GM23338 (cell line): ENCODE results near the gene YPEL2. TPM values are rescaled to one million over a fixed set of nuclear protein-coding genes. Genes with fewer than 3 reads are reported as not detected.

Experiments used
- ATAC-seq: fragments of 200-7000 bp; cut with Tn5 transposase; 3 replicates; pipeline ENCODE4 v1.9.1; 2020
- DNase-seq: peaks from one replicate; pipeline ENCODE4 v3.0.0-alpha.2; 2015; ENCODE audit warnings: low spot score
- H2AFZ ChIP-seq: fragments of 200-600 bp; sonication (generic); 2 replicates; pipeline ENCODE4 v1.8.0; 2016; ENCODE audit warnings: antibody characterized with exemption, mild to moderate bottlenecking, moderate library complexity
- H3F3A ChIP-seq: fragments of 200-600 bp; sonication (generic); replicated peaks from 2 replicates; pipeline ENCODE4 v1.8.0; 2017; ENCODE audit warnings: antibody characterized with exemption, mixed run types, low read depth
- H3K27ac ChIP-seq: fragments of 200-600 bp; sonication (generic); 2 replicates; pipeline ENCODE4 v1.6.1; 2016; ENCODE audit warnings: low read depth
- H3K27me3 ChIP-seq: fragments of 200-600 bp; sonication (generic); 2 replicates; pipeline ENCODE4 v1.8.0; 2016; ENCODE audit warnings: mild to moderate bottlenecking, mixed run types, moderate library complexity; ENCODE audit not compliant: insufficient read depth
- H3K36me3 ChIP-seq: fragments of 200-600 bp; sonication (generic); 2 replicates; pipeline ENCODE4 v1.8.0; 2016; ENCODE audit warnings: mild to moderate bottlenecking; ENCODE audit not compliant: insufficient read depth
- H3K4me1 ChIP-seq: fragments of 200-600 bp; sonication (generic); 2 replicates; pipeline ENCODE4 v1.8.0; 2016; ENCODE audit warnings: mild to moderate bottlenecking, moderate library complexity; ENCODE audit not compliant: insufficient read depth
- H3K4me2 ChIP-seq: fragments of 200-600 bp; sonication (generic); 2 replicates; pipeline ENCODE4 v1.7.1; 2017; ENCODE audit warnings: mixed run types
- H3K4me3 ChIP-seq: fragments of 200-600 bp; sonication (generic); 2 replicates; pipeline ENCODE4 v1.6.1; 2016; ENCODE audit warnings: mixed run types
- H3K79me2 ChIP-seq: fragments of 200-600 bp; sonication (generic); replicated peaks from 2 replicates; pipeline ENCODE4 v1.8.0; 2017; ENCODE audit warnings: mild to moderate bottlenecking; ENCODE audit not compliant: insufficient read depth
- H3K9me2 ChIP-seq: fragments of 200-600 bp; sonication (generic); 2 replicates; pipeline ENCODE4 v1.8.0; 2017; ENCODE audit not compliant: insufficient read depth
- H4K20me1 ChIP-seq: fragments of 200-600 bp; sonication (generic); replicated peaks from 2 replicates; pipeline ENCODE4 v1.8.0; 2017; ENCODE audit warnings: mild to moderate bottlenecking; ENCODE audit not compliant: insufficient read depth
- H3K27ac Mint-ChIP-seq: 2 replicates; pipeline ENCODE4 v1.8.0; 2020; ENCODE audit warnings: inconsistent platforms, mild to moderate bottlenecking, moderate library complexity, mixed read lengths
- H3K27me3 Mint-ChIP-seq: 3 replicates; pipeline ENCODE4 v1.8.0; 2022; ENCODE audit warnings: low read depth, mild to moderate bottlenecking, moderate library complexity, mixed read lengths, inconsistent platforms; ENCODE audit not compliant: insufficient read depth, poor library complexity
- H3K36me3 Mint-ChIP-seq: 3 replicates; pipeline ENCODE4 v1.8.0; 2021; ENCODE audit warnings: low read depth, mild to moderate bottlenecking, inconsistent platforms, moderate library complexity, mixed read lengths
- H3K4me1 Mint-ChIP-seq: 3 replicates; pipeline ENCODE4 v1.8.0; 2020; ENCODE audit warnings: mild to moderate bottlenecking, inconsistent platforms, mixed read lengths
- H3K4me3 Mint-ChIP-seq: 3 replicates; pipeline ENCODE4 v1.8.0; 2021; ENCODE audit warnings: moderate library complexity, mild to moderate bottlenecking, inconsistent platforms, mixed read lengths
- H3K9me3 Mint-ChIP-seq: 3 replicates; pipeline ENCODE4 v1.8.0; 2020; ENCODE audit warnings: moderate library complexity, mild to moderate bottlenecking, inconsistent platforms, mixed read lengths
- CREB1 ChIP-seq: fragments of 250-450 bp; sonication (Bioruptor Pico); IDR thresholded peaks from 2 replicates; pipeline ENCODE4 v1.5.0; 2020; ENCODE audit warnings: low read depth, mild to moderate bottlenecking, moderate library complexity
- EZH2 ChIP-seq: fragments of 200-600 bp; sonication (generic); IDR thresholded peaks from one replicate; pipeline ENCODE4 v1.8.0; 2017; ENCODE audit warnings: antibody characterized with exemption, mild to moderate bottlenecking, low read depth; ENCODE audit not compliant: unreplicated experiment
- JUNB ChIP-seq: IDR thresholded peaks from one replicate; pipeline ENCODE4 v1.6.1; 2016; ENCODE audit warnings: antibody characterized with exemption; ENCODE audit not compliant: unreplicated experiment
- STAT1 ChIP-seq: IDR thresholded peaks from one replicate; pipeline ENCODE4 v1.6.1; 2016; ENCODE audit warnings: antibody characterized with exemption; ENCODE audit not compliant: unreplicated experiment
- ZNF331 ChIP-seq: fragments of 250-450 bp; sonication (Bioruptor Pico); IDR thresholded peaks from 2 replicates; pipeline ENCODE4 v1.5.0; 2020; ENCODE audit warnings: low read depth, mild to moderate bottlenecking, moderate library complexity
- polyA plus RNA-seq: library from polyadenylated mRNA; unstranded; fragments of >200 nt; fragmentation: Nextera tagmentation; extraction: Ambion mirVana; gene quantifications from 2 replicates; pipeline ENCODE4 v1.2.1, GENCODE V29; 2016
- total RNA-seq: library from RNA; depleted of rRNA; stranded (reverse); fragments of >200 nt; shearing (Covaris generic); gene quantifications from 2 replicates; pipeline ENCODE4 v1.2.3, GENCODE V29; 2014
- TF ChIP-seq, protein P1 (sequence below): IDR thresholded peaks from one replicate; pipeline ENCODE4 v1.6.1; 2018; ENCODE audit warnings: antibody characterized with exemption; ENCODE audit not compliant: unreplicated experiment
- TF ChIP-seq, protein P2 (sequence below): IDR thresholded peaks from 2 replicates; pipeline ENCODE4 v1.6.1; 2016; ENCODE audit warnings: antibody characterized with exemption
- TF ChIP-seq, protein P3 (sequence below), 2 experiments: fragments of 200-600 bp in 1 of 2; sonication (generic) in 1 of 2; conservative IDR thresholded peaks; 2 replicates each; pipeline versions ENCODE4 v1.5.1 to v1.6.1; 2016 to 2017; ENCODE audit warnings: antibody characterized with exemption in 2 of 2, low read depth in 2 of 2, mild to moderate bottlenecking in 2 of 2, moderate library complexity in 1 of 2

The YPEL2 gene
- total and polyA plus RNA-seq, 2 experiments from 2014 or later, result 4.1 to 5.2 TPM

GRCh38 chr17:59357929-59358328 lies 26.5 kb downstream of the YPEL2 start (continued):
- TF ChIP-seq, protein P1, sequence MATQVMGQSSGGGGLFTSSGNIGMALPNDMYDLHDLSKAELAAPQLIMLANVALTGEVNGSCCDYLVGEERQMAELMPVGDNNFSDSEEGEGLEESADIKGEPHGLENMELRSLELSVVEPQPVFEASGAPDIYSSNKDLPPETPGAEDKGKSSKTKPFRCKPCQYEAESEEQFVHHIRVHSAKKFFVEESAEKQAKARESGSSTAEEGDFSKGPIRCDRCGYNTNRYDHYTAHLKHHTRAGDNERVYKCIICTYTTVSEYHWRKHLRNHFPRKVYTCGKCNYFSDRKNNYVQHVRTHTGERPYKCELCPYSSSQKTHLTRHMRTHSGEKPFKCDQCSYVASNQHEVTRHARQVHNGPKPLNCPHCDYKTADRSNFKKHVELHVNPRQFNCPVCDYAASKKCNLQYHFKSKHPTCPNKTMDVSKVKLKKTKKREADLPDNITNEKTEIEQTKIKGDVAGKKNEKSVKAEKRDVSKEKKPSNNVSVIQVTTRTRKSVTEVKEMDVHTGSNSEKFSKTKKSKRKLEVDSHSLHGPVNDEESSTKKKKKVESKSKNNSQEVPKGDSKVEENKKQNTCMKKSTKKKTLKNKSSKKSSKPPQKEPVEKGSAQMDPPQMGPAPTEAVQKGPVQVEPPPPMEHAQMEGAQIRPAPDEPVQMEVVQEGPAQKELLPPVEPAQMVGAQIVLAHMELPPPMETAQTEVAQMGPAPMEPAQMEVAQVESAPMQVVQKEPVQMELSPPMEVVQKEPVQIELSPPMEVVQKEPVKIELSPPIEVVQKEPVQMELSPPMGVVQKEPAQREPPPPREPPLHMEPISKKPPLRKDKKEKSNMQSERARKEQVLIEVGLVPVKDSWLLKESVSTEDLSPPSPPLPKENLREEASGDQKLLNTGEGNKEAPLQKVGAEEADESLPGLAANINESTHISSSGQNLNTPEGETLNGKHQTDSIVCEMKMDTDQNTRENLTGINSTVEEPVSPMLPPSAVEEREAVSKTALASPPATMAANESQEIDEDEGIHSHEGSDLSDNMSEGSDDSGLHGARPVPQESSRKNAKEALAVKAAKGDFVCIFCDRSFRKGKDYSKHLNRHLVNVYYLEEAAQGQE, result no peak

DNA sequence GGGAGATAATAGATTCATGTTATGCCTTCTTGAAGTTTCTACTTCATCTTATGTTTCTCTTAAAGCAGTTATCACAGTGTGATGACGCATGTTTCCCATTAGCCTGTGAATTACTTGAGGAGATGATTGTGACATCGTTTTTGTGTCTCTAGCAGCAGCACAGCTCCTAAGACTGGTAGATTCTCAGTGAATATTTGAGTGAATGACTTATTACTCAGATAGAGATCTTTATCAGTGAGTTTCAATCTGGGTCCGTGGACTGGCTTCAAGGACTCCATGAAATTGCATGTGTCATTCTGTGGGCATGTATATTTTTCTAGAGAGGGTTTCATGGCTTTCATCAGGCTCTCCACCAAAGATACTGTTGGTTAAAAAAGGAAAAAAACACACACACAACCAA lies 29.9 kb downstream of the YPEL2 start:
- no peak overlapping the region for H3K4me2 ChIP-seq
- no peak overlapping the region for H3K27ac ChIP-seq

GRCh38 chr17:59361916-59362810 lies 30.7 kb downstream of the YPEL2 start:
- no peak overlapping the region for H2AFZ ChIP-seq
- Mint-ChIP-seq H3K9me3 (no peaks in the 10 kb centered on the region), H3K27ac (no peak overlapping the region), H3K36me3 (no peaks in the 10 kb centered on the region), H3K4me3 (no peak overlapping the region), H3K27me3 (peaks cover 6% of the 10 kb centered on the region), H3K4me1 (peaks cover 43% of the 10 kb centered on the region)
- DNase-seq (no peak), ATAC-seq (no peak)
- H3K4me1 ChIP-seq, result peaks cover 21% of the 10 kb centered on the region
- H3K4me2 ChIP-seq, result no peak overlapping the region
- H3K27ac ChIP-seq, result no peak overlapping the region
- H4K20me1 ChIP-seq, result no peaks in the 10 kb centered on the region
- H3K27me3 ChIP-seq, result no peaks in the 10 kb centered on the region
- H3K9me2 ChIP-seq, result no peaks in the 10 kb centered on the region
- no peaks in the 10 kb centered on the region for H3K79me2 ChIP-seq
- 0 out of 2 replicates have a peak, but pooled peaks cover 12% of the 10 kb centered on the region for H3F3A ChIP-seq
- H3K36me3 ChIP-seq, result no peaks in the 10 kb centered on the region
- no peak overlapping the region for H3K4me3 ChIP-seq
- TF ChIP-seq EZH2 (no peak), ZNF331 (CRISPR knock-in tag) (no peak), CREB1 (CRISPR knock-in tag) (no peak), JUNB (no peak), STAT1 (no peak)
- TF ChIP-seq, protein P1, result no peak
- TF ChIP-seq, protein P2, sequence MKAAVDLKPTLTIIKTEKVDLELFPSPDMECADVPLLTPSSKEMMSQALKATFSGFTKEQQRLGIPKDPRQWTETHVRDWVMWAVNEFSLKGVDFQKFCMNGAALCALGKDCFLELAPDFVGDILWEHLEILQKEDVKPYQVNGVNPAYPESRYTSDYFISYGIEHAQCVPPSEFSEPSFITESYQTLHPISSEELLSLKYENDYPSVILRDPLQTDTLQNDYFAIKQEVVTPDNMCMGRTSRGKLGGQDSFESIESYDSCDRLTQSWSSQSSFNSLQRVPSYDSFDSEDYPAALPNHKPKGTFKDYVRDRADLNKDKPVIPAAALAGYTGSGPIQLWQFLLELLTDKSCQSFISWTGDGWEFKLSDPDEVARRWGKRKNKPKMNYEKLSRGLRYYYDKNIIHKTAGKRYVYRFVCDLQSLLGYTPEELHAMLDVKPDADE, result no peak

More for the DNA sequence above, 29.9 kb downstream of the YPEL2 start:
- H4K20me1 ChIP-seq, result no peaks in the 10 kb centered on the region
- no peak for DNase-seq
- Mint-ChIP-seq H3K4me3 (no peak overlapping the region), H3K27ac (no peak overlapping the region), H3K27me3 (peaks cover 6% of the 10 kb centered on the region), H3K9me3 (no peaks in the 10 kb centered on the region), H3K36me3 (peaks cover 7% of the 10 kb centered on the region; the same call in 2 of the 3 replicates), H3K4me1 (peaks cover 35% of the 10 kb centered on the region)
- no peak for ATAC-seq
- no peaks in the 10 kb centered on the region for H3K27me3 ChIP-seq
- no peak overlapping the region for H3K4me3 ChIP-seq
- H2AFZ ChIP-seq, result no peak overlapping the region
- H3F3A ChIP-seq, result 0 out of 2 replicates have a peak, but pooled peaks cover 12% of the 10 kb centered on the region
- H3K79me2 ChIP-seq, result no peaks in the 10 kb centered on the region
- no peak for TF ChIP-seq EZH2
- TF ChIP-seq, protein P3, sequence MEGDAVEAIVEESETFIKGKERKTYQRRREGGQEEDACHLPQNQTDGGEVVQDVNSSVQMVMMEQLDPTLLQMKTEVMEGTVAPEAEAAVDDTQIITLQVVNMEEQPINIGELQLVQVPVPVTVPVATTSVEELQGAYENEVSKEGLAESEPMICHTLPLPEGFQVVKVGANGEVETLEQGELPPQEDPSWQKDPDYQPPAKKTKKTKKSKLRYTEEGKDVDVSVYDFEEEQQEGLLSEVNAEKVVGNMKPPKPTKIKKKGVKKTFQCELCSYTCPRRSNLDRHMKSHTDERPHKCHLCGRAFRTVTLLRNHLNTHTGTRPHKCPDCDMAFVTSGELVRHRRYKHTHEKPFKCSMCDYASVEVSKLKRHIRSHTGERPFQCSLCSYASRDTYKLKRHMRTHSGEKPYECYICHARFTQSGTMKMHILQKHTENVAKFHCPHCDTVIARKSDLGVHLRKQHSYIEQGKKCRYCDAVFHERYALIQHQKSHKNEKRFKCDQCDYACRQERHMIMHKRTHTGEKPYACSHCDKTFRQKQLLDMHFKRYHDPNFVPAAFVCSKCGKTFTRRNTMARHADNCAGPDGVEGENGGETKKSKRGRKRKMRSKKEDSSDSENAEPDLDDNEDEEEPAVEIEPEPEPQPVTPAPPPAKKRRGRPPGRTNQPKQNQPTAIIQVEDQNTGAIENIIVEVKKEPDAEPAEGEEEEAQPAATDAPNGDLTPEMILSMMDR (conservative IDR thresholded peaks at IDR 0.05; ENCODE audit: low read depth in 2 of 2), result no peak
- no peaks in the 10 kb centered on the region for H3K9me2 ChIP-seq
- H3K36me3 ChIP-seq, result no peaks in the 10 kb centered on the region
- peaks cover 15% of the 10 kb centered on the region for H3K4me1 ChIP-seq
